GM21619 (cell line): ENCODE results near the gene NPAS3.

Experiments used
- ATAC-seq: cut with Tn5 transposase; IDR thresholded peaks from one replicate; pipeline ENCODE4 v1.9.1; 2021; ENCODE audit not compliant: unreplicated experiment

The NPAS3 gene

DNA sequence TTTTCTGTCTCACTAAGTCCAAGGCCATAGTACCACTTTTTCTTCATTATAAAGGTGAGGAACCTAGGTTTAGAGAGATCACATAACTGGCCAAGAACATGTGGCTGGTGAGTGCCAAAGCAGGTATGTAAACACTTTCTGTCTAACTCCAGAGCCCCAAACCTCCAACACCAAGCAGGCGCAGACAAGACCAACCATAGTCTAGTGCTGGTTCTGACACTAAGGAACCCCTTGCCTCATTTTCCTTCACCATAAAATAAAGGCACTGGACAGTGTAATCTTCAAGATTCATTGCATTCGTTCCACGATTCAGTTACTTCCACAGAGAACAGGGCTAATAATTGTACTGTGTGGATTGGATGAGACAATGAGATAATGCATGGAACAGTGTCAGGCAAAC, 71.0 kb downstream of the NPAS3 start:
- no peak for ATAC-seq

DNA sequence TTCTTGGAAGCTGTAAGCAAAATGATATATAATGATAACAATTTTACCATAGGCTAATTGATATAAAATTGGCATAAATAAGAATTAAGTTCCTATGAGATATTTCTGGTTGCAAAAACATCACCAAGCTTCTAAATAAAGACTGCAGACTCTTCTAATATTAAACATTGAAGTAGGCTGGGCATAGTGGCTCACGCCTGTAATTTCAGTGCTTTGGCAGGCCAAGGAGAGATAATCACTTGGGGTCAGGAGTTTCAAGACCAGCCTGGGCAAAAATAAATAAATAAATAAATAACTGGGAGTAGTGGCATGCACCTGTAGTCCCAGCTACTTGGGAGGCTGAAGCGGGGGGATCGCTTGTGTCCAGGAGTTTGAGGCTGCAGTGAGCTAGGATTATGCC, 71.8 kb downstream of the NPAS3 start:
- ATAC-seq, result no peak

DNA sequence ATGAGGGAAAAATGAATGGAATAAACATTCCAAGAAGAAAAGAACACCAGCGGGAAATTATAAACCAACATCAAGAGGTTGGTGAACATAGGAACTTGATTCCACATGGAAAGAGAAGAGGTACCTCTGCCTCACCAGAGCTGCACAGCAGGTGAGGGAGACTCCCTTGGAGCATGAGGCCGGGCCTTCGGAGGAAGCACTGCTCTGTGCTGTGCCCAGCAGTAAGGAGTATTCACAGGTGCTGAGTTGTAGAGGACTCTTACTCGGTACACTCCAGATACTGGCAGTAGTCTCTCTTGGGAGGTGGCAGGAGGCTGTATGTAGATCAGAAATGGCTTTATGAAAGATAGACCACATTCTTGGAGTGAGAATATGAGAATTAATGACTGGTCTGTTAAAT, 76.0 kb downstream of the NPAS3 start:
- no peak for ATAC-seq

DNA sequence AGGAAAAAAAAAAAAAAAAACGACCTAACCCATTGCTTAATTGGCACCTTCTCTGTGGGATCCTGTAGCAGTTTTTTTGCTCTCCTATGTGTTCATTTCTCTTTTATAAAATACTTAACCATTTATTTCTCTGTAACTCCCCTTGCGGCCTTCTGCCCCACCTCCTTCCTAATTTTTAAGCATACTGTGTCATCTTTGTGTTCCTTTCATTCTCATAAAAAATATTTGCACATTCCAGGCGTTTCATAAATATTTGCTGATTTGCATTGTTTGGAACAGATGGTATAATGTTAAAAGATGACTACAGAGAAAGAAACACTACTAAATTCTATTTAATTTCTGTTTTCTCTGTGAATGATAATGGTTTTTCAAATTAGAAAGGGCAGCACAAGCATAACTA, 77.9 kb downstream of the NPAS3 start:
- ATAC-seq, result no peak

DNA sequence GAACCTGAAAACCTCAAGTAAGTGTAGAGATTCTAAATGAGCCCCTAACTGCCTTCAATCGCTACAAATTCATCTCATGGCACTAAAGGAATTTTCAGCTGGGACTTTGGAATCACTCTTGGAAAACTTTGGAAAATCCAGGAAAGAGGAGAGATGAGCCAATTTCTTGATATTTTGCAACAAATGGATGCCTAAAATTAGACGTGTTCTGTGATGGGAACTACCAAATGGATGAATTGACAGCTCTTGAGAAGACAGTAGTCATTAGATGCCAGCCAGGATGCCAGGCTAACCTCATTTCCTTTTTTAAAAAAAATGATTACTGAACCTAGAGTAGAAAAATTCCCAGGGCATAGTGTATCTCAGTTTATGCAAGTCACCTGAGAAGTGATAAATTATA, 78.3 kb downstream of the NPAS3 start:
- ATAC-seq, result no peak

DNA sequence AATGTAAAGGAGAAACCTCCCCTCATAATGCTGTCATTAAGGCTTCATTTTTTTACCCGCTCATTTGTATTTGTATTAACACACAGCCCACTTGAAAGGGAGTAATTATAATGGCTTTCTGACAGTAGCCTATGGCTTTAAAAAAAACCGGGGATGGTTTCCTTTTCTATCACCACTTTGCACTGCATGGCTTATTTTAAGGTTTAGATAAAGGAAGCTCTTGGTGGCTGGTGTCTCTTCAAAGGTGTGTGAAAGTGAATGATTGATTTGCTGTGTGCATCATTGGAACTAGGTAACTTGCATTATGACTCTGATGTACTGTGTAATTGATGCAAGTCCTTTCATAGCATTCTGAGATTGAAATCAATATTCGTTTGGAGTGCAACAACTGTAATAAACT, 80.7 kb downstream of the NPAS3 start:
- ATAC-seq, result no peak

DNA sequence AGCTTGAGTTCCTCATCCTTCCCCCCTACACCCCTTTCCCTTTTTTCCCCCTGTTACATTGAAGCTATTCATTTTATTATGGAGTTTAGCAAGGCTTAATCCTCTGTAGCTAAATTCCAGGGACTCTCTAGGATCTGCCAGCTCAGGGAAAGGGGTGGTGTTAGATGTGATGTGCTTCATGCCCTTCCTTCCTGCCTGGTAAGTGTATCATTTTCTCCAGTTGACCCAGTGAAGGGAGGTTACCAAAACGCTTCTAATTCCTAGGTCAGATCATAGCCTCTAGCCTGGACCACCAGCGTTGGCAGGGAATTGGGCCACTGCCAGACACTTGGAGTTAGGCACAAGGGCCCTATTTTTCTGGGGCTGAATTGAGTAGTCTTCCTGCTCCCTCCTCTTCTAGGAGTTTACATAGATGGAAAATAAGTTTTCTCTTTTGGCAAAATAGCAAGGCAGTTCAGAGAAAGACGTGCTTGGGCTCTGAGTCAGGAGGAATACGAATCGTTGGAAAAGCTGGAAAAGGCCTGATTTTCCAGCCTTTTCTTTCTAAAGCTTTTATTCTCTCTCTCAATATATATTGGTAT, 88.3 kb downstream of the NPAS3 start:
- no peak for ATAC-seq

DNA sequence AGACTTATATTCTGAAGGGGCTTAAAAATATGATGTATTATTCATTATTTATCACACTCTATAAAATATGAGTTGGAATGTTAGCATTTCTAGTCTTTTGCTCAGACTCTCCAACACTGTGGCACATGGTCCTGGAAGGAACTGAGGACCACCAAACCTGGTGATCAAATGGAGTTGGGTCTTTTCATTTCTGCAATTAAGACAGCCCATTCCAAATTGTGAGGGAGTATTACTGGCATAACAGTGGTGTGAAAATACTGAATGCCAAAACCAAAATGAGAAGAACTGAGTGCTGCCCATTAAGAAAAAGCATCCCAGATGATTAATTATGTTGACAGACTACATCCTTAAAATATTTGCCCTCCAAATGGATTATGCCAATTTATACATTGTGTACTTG, 90.8 kb downstream of the NPAS3 start:
- ATAC-seq, result no peak

DNA sequence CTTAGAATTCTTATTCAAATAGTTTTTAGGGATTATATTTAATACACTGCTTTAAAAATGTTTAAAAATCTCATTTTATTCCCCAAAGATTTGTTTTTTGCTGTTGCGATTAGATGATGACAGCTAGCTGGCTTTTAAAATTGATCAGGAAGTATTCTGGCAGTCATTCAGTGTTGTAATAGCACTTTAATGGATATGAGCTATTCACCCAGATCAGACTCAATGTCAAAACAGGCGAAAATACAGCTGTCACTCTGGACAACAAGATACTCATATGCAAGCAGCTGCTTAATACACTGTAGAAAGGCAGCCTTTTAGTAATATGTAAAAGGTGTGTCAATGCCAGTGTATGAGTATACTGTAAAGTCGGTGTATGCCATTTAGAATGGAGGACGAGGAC, 91.7 kb downstream of the NPAS3 start:
- ATAC-seq, result no peak

DNA sequence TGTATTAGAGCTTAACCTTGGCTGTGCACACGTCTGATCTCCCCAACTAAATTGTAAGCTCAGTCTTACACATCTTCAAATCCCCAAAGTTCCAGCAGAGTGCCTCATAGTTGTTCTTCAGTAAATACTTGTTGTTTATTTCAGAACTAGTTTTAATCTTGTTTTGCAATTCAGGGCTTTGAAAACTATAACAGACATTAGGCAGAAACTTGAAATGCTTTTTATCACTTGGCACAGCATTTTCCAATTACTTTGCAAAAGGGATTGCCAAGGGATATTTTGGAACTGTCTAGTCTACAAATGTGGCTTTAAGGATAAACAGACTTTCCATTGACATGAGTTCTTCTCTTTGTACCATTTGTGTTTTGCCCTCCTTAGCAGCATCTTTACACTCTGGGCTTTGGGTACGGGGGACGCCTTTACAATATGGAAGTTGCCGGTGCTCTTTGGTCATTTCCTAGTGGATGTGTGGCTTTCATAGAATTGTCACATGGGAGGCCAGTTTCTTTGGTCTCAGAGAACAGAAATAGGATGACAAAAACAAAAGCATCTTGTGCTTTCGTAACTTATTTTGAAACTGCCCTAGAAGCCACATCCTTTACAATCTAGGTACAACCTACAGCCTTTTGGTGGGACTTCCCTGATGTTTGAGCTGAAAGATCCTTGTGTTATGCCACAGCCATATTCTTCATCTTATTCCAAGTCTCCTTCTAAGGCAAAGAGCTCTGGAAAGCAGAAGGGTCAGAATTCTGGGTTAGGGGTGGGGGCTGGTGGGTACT, 96.9 kb downstream of the NPAS3 start:
- ATAC-seq, result no peak

DNA sequence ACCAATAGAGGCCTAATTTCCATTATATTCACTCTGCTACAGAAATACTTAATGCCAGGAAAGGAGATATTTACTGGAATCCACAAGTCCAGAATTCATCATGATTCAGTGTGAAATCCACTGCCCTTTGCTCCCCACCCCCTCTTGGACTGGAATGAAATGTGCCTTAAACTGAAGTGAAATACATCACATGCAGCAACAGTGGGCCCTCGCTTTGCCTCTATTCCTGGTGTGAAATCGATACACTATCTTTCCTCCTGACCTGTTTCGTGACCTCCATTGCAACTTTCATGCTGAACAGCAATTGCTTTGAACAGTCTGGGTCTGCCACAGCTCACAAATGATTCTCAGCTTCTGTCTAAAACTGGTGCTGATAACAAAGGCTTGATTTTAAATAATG, 100.6 kb downstream of the NPAS3 start:
- no peak for ATAC-seq

DNA sequence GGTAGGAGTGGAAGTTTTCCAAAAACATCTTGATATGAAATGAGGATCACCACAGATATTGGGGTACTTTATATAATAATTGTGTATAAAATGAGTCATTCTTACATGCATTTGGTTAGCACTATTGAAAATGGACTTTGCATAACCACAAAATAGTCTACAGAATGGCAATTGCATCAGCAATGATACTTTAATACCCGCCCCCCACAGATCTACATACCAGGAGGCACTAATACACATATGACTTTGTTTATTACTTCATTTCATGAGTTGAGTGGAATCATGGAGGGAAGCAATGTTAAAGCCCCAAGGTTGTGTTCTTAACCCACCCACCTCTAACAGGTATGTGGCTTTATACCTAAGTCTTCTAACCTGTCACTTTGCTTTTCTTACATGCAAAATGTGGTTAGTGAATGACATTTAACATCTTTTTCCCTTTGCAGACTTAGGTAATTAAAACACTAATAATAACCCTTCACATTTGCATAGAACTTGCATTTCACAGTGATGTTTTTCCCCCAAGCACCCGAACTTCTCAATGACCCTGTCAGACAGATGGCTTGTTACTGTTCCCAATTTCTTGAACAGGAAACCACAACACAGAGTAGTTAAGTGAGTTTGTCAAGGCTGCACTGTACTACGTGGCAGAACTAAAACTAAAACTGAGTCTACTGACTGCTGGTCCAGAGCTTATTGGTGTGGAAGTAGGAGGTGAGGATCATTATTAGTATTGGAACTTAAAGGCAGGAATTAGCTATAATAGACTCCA, 101.9 kb downstream of the NPAS3 start:
- peak; percentile 64 for ATAC-seq

DNA sequence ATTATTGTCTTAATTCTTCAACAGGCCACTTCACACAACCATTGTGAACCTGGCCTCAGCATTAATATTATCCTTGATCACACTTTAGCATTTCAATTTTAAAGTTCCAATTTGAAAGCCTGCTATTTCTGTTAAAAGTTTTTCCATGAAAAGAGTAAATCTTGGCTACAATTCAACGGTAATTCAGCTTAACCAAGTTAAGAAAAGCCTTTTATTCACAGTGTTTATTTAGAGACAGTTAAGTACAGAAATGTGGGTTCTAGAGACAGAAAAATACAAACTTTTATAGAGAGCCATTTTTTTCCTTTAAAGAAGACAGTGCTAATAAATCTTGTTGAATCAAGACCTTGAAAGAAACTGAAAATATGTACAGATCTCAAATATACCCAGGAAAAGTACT, 103.9 kb downstream of the NPAS3 start:
- no peak for ATAC-seq

DNA sequence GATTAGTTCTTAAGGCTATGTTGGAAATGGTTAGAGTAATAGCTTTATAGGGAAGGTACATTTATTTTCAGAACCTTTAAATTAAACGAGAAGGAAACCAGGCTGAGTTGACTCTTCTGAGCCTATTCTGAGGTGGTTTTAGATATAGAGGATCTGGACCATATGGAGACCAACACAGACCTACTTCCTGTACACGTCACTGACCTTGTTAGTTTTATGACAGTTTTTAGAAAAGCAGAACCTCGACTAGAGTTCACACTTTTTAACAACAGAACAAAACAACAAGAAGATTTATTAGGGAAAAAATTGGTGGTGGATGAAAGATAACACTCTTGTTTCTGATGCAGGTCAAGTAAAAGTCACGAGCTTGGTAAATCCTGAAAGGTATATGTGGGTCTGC, 107.1 kb downstream of the NPAS3 start:
- ATAC-seq, result no peak

DNA sequence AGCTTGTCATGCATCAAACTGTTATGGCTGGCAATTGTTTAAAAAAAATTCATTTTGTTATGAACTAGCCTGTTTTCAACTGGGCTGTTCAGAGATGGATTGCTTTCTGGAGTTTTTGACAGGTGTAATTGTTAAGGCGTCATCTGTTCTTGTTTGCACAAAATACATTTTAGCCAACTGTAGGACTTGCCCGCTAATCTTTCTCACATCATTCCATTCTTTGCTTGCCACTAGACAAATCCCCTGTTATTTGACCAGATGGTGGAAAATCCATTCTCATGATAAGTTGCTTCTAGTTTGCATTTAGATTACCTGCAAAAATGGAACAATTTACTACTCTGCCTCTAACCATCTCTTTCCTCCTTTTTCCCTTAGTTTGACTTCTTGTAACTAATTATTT, 114.3 kb downstream of the NPAS3 start:
- no peak for ATAC-seq

DNA sequence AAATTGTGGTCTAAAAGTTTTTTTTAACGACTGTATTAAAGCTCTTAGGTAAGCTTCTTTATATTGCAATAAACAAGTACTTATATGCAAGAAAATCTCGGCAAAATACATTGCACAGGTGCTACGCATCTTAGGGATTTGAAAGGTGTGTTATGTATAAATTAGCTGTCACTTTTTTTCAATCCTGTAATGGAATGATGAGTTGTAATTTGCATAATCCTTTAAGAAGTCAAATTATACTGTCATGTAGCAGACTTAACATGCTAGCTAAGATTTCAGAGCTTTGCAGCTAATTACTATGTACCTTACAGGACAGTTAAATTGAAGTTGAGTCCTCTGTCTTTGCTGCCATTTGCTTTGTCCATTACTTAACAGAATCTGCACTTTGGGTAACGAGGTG, 117.5 kb downstream of the NPAS3 start:
- no peak for ATAC-seq

DNA sequence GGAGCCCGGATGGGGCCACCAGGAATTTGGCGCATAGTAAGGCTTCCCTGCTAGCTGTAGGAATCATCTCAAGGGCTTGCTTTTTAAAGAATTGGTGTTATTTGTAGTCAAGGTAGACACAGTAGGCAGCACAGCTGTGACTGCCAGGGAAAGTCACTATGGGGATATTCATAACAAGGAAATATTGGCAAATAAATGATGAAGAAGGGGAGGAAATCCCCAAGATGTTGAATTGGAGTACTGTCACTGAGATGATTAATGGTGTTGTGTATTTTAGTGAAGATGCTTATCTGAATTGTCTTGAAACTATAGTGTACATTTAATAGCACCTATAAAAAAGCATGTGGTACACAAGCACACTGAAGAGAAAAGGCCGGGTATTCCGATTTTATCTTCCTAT, 118.9 kb downstream of the NPAS3 start:
- ATAC-seq, result no peak

DNA sequence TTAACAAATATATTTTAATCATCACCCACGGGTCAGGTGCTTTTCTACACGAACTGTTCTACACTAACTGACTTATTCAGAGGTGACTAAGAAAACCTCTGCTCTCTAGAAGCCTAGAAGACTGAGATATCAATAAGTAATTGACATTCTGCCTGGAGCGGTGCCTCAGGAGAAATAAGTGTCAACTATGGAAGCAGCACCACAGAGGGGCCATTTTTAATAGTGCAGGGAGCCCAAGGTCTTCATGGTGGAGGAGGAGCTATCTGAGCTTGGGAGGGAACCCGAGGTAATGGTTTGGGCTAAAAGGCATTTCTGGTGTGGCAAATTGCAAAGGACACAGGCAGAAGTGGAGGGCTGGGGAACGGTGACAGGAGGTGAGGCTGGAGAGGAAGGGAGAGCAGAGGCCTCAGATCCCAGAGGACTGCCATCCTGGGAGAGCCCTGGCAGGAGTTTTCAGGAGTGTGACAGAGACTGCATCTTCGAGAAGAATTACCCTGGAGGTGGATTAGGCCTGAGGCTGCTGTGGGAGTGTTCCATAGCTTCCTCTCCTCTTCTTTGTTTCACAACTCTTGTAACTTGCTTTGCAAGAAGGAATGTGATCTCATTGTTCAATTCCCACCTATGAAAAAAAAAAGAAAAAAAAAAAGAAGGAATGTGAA, 123.1 kb downstream of the NPAS3 start:
- ATAC-seq, result no peak

DNA sequence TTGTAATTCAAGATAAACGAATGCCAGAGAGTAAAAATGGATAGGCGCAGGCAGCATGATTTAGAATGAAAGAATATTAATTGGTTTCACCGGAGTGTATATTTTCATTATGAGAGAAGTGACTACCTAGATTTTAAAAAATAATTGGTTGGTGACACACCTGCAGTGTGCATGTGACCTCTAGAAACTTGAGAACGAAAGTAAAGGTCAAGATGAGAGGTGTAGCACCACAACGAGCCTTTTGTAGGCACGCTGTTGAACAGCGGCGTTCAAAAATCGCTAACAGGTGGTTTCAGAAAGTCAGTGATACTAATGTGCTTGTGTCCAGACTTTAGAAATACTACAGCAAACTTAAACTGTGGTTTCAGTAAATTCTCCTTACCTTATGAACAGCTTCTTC, 123.8 kb downstream of the NPAS3 start:
- no peak for ATAC-seq

DNA sequence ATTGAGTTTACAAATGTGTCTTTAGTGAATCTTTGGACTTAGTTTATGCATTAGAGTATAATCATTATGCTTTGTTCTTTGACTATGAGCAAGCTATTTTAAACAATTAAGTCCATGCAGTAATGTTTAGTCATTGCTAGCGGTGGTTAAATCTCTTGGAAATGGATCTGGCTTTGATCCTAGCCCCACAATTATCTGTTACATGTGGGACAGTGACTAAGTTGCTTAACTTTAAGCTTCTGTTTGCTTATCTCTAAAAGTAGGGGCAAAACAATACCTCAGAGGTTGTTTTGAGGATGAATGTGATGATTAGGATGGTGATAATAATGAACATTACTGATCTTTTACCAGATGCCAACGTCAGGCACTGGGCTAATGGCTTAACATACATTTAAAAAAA, 124.2 kb downstream of the NPAS3 start:
- no peak for ATAC-seq

DNA sequence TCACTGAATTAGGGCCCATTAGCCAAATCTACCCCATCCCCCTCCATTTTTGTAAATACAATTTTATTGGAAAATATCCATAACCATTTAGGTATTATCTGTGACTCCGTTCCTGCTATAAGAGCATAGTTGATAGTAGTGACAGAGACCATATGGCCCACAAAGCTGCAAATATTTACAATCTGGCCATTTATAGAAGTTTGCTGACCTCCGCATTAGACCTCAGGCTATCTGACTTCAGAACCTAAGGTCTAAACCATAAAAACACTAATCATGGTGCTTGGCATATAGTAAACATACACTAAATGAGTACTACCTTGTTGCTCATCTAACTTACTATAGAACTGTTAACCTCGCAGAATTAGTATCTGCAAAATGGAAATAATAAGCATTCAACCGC, 124.8 kb downstream of the NPAS3 start:
- ATAC-seq, result no peak

DNA sequence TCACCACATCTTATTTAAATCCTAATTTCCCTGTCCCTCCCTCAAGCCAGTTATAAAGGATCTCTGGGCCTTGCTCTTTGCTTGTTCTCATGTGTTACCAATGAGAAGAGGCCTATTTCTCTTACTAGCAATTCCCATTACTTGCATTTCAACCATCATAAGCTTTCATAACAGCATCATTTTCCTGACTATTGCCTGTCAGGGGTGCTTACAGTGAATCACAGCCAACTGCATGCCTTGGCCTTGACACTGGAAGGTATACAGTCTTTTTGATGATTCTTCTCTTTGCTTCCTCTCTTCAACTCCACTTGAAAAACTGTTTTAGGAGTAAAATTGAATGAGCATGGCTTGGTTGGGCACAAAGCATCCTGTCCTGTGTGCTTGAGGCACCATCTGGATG, 127.0 kb downstream of the NPAS3 start:
- ATAC-seq, result no peak
